ENCODE measurements around the gene BRINP1. TPM values are rescaled to one million over a fixed set of nuclear protein-coding genes. Genes with fewer than 3 reads are reported as not detected.
"Not testable (repeated sequence)": the region's sequence is repeated elsewhere in the genome, so short reads cannot be mapped to it uniquely, and the experiment has no call there.

Gene BRINP1
- total RNA-seq, 1 donor from 2014 or later = 3.4 TPM

- no peak for ATAC-seq
Observed at GRCh38 chr9:119197893-119198607, 171.2 kb downstream of the BRINP1 start.

- ATAC-seq = no peak
Observed at GRCh38 chr9:119195521-119195920, 173.7 kb downstream of the BRINP1 start.

- no peak for ATAC-seq
Observed at GRCh38 chr9:119185298-119185697, 183.9 kb downstream of the BRINP1 start.

GRCh38 chr9:119184265-119184936, 184.8 kb downstream of the BRINP1 start:
- ATAC-seq = no peak

- ATAC-seq = no peak
Observed at GRCh38 chr9:119181561-119181960, 187.7 kb downstream of the BRINP1 start.

GRCh38 chr9:119180897-119181296, 188.3 kb downstream of the BRINP1 start:
- no peak for ATAC-seq

GRCh38 chr9:119179701-119180100, 189.5 kb downstream of the BRINP1 start:
- ATAC-seq = no peak

GRCh38 chr9:119177196-119177595, 192.0 kb downstream of the BRINP1 start:
- no peak for ATAC-seq

GRCh38 chr9:119175581-119175980, 193.7 kb downstream of the BRINP1 start:
- no peak for ATAC-seq

- not testable (repeated sequence) for ATAC-seq
Observed at GRCh38 chr9:119169222-119169621, 200.0 kb downstream of the BRINP1 start.

GRCh38 chr9:119167876-119168275, 201.4 kb downstream of the BRINP1 start:
- ATAC-seq = no peak

GRCh38 chr9:119167267-119167666, 202.0 kb downstream of the BRINP1 start:
- ATAC-seq = no peak

GRCh38 chr9:119166096-119166495, 203.1 kb downstream of the BRINP1 start:
- no peak for ATAC-seq

- ATAC-seq = no peak
Observed at GRCh38 chr9:119165131-119165530, 204.1 kb downstream of the BRINP1 start.

GRCh38 chr9:119164716-119165115, 204.5 kb downstream of the BRINP1 start:
- ATAC-seq = no peak

- ATAC-seq = no peak
Observed at GRCh38 chr9:119160551-119160950, 208.7 kb downstream of the BRINP1 start.

GRCh38 chr9:119159386-119159785, 209.8 kb downstream of the BRINP1 start:
- no peak for ATAC-seq

- no peak for ATAC-seq
Observed at GRCh38 chr9:119157196-119157595, 212.0 kb downstream of the BRINP1 start.

GRCh38 chr9:119156354-119156753, 212.9 kb downstream of the BRINP1 start:
- no peak for ATAC-seq

- no peak for ATAC-seq
Observed at GRCh38 chr9:119154527-119154926, 214.7 kb downstream of the BRINP1 start.

GRCh38 chr9:119153402-119153801, 215.8 kb downstream of the BRINP1 start:
- ATAC-seq = no peak

- no peak for ATAC-seq
Observed at GRCh38 chr9:119148855-119149254, 220.4 kb downstream of the BRINP1 start.

- no peak for ATAC-seq
Observed at GRCh38 chr9:119137479-119137878, 231.8 kb downstream of the BRINP1 start.

- no peak for ATAC-seq
Observed at GRCh38 chr9:119126040-119126439, 243.2 kb downstream of the BRINP1 start.
